Astrocyte (in vitro differentiated cells and primary cell): ENCODE data around the gene USP16. TPM values are rescaled to one million over a fixed set of nuclear protein-coding genes. Genes with fewer than 3 reads are reported as not detected.

Experiments used
- DNase-seq: peaks from one replicate; pipeline ENCODE4 v3.0.0-alpha.2; 2010; ENCODE audit warnings: low read depth
- FAIRE-seq: peaks from 2 replicates; lab custom pipeline; 2011; peaks lifted over from hg19 to GRCh38; lab: Jason Lieb, UNC
- H2AFZ ChIP-seq: 2 replicates; pipeline ENCODE4 v1.6.0; 2012; ENCODE audit warnings: low read depth, low read length, inconsistent platforms
- H3K27ac ChIP-seq: 2 replicates; pipeline ENCODE4 v1.5.1; 2011; ENCODE audit warnings: low read depth, low read length, inconsistent platforms
- H3K27me3 ChIP-seq: 2 replicates; pipeline ENCODE4 v1.6.0; 2011; ENCODE audit warnings: low read length, inconsistent platforms; ENCODE audit not compliant: insufficient read depth
- H3K36me3 ChIP-seq: 2 replicates; pipeline ENCODE4 v1.5.1; 2011; ENCODE audit warnings: low read length, inconsistent platforms; ENCODE audit not compliant: insufficient read depth
- H3K4me1 ChIP-seq: 2 replicates; pipeline ENCODE4 v1.5.1; 2011; ENCODE audit warnings: low read length, inconsistent platforms; ENCODE audit not compliant: insufficient read depth
- H3K4me2 ChIP-seq: 2 replicates; pipeline ENCODE4 v1.6.0; 2012; ENCODE audit warnings: low read length, inconsistent platforms
- H3K4me3 ChIP-seq: 2 replicates; pipeline ENCODE4 v1.5.1; 2011; ENCODE audit warnings: low read depth, mild to moderate bottlenecking, low read length, inconsistent platforms; ENCODE audit not compliant: insufficient read depth
- H3K79me2 ChIP-seq: 2 replicates; pipeline ENCODE4 v1.6.0; 2012; ENCODE audit warnings: mild to moderate bottlenecking, low read length, inconsistent platforms; ENCODE audit not compliant: insufficient read depth
- H3K9ac ChIP-seq: 2 replicates; pipeline ENCODE4 v1.6.0; 2012; ENCODE audit warnings: mild to moderate bottlenecking, low read length, inconsistent platforms
- H3K9me3 ChIP-seq: 2 replicates; pipeline ENCODE4 v1.5.1; 2012; ENCODE audit warnings: low read depth, mild to moderate bottlenecking, low read length, inconsistent platforms; ENCODE audit not compliant: insufficient read depth
- H4K20me1 ChIP-seq: 2 replicates; pipeline ENCODE4 v1.6.0; 2012; ENCODE audit warnings: low read length, inconsistent platforms; ENCODE audit not compliant: insufficient read depth
- H3K27ac Mint-ChIP-seq: one replicate; pipeline ENCODE4 v1.8.0; 2021; ENCODE audit warnings: mild to moderate bottlenecking, mixed read lengths; ENCODE audit not compliant: unreplicated experiment
- H3K27me3 Mint-ChIP-seq: one replicate; pipeline ENCODE4 v1.8.0; 2021; ENCODE audit warnings: low read depth, mixed read lengths; ENCODE audit not compliant: unreplicated experiment
- H3K36me3 Mint-ChIP-seq: one replicate; pipeline ENCODE4 v1.8.0; 2021; ENCODE audit warnings: low read depth, mixed read lengths; ENCODE audit not compliant: unreplicated experiment
- H3K4me1 Mint-ChIP-seq: one replicate; pipeline ENCODE4 v1.8.0; 2021; ENCODE audit warnings: low read depth, mixed read lengths; ENCODE audit not compliant: unreplicated experiment
- H3K4me3 Mint-ChIP-seq: one replicate; pipeline ENCODE4 v1.8.0; 2021; ENCODE audit warnings: mild to moderate bottlenecking, moderate library complexity, mixed read lengths; ENCODE audit not compliant: unreplicated experiment
- H3K9me3 Mint-ChIP-seq: one replicate; pipeline ENCODE4 v1.8.0; 2021; ENCODE audit warnings: mild to moderate bottlenecking, mixed read lengths; ENCODE audit not compliant: unreplicated experiment
- CTCF ChIP-seq: IDR thresholded peaks from 2 replicates; pipeline ENCODE4 v1.5.1; 2011; ENCODE audit warnings: low read depth, mild to moderate bottlenecking, inconsistent platforms, low read length, moderate library complexity; ENCODE audit not compliant: insufficient read depth
- EZH2 ChIP-seq: IDR thresholded peaks from 2 replicates; pipeline ENCODE4 v1.6.1; 2012; ENCODE audit warnings: mild to moderate bottlenecking, low read length, inconsistent platforms; ENCODE audit not compliant: insufficient read depth
- total RNA-seq: library from RNA; stranded (reverse); gene quantifications from 2 replicates; pipeline ENCODE4 v1.2.1, GENCODE V29; 2021

USP16 gene
- total RNA-seq, 1 donor from 2014 or later = 30.3 TPM

- H3K27ac ChIP-seq = no peak overlapping the region
- H4K20me1 ChIP-seq = no peaks in the 10 kb centered on the region
- FAIRE-seq (no peak), DNase-seq (no peak)
- H2AFZ ChIP-seq = no peak overlapping the region
- no peaks in the 10 kb centered on the region for H3K27me3 ChIP-seq
- H3K9ac ChIP-seq = no peak overlapping the region
- H3K27me3 Mint-ChIP-seq = no peaks in the 10 kb centered on the region
- TF ChIP-seq EZH2 (no peak), CTCF (no peak)
- peak overlapping the region; percentile 29 for H3K27ac Mint-ChIP-seq
- no peaks in the 10 kb centered on the region for H3K36me3 Mint-ChIP-seq
- H3K4me1 ChIP-seq = peaks cover 8% of the 10 kb centered on the region
- peak overlapping the region; percentile 96 for H3K4me3 ChIP-seq
- no peaks in the 10 kb centered on the region for H3K9me3 Mint-ChIP-seq
- H3K4me2 ChIP-seq = peak overlapping the region; percentile 92
- H3K79me2 ChIP-seq = peaks cover 26% of the 10 kb centered on the region
- H3K9me3 ChIP-seq = no peaks in the 10 kb centered on the region
- H3K4me1 Mint-ChIP-seq = no peaks in the 10 kb centered on the region
- peak overlapping the region; percentile 83 for H3K4me3 Mint-ChIP-seq
- no peaks in the 10 kb centered on the region for H3K36me3 ChIP-seq
Observed at GRCh38 chr21:29017639-29018237, 6.7 kb upstream of the USP16 start.

GRCh38 chr21:29018540-29018939 lies 5.9 kb upstream of the USP16 start:
- Histone ChIP-seq H3K4me2 (peak overlapping the region; percentile 92), H3K4me1 (peaks cover 8% of the 10 kb centered on the region), H3K4me3 (peak overlapping the region; percentile 96), H3K36me3 (no peaks in the 10 kb centered on the region), H3K79me2 (peaks cover 26% of the 10 kb centered on the region), H3K9me3 (no peaks in the 10 kb centered on the region), H3K27me3 (no peaks in the 10 kb centered on the region), H2AFZ (peak overlapping the region; percentile 99), H3K9ac (peak overlapping the region; percentile 89), H3K27ac (peak overlapping the region; percentile 75), H4K20me1 (no peaks in the 10 kb centered on the region)
- peak; percentile 16 for DNase-seq
- Mint-ChIP-seq H3K9me3 (no peaks in the 10 kb centered on the region), H3K27ac (no peak overlapping the region), H3K36me3 (no peaks in the 10 kb centered on the region), H3K4me3 (peak overlapping the region; percentile 83), H3K4me1 (peaks cover 2% of the 10 kb centered on the region), H3K27me3 (no peaks in the 10 kb centered on the region)
- FAIRE-seq = no peak
- TF ChIP-seq EZH2 (no peak), CTCF (no peak)

GRCh38 chr21:29022166-29022565 lies 2.3 kb upstream of the USP16 start:
- DNase-seq = no peak
- peaks cover 2% of the 10 kb centered on the region for H3K9me3 Mint-ChIP-seq
- no peak overlapping the region for H2AFZ ChIP-seq
- H3K27me3 ChIP-seq = no peaks in the 10 kb centered on the region
- H3K36me3 ChIP-seq = no peaks in the 10 kb centered on the region
- no peak overlapping the region for H3K4me2 ChIP-seq
- H3K4me1 ChIP-seq = peaks cover 14% of the 10 kb centered on the region
- H4K20me1 ChIP-seq = no peaks in the 10 kb centered on the region
- no peak overlapping the region for H3K4me3 Mint-ChIP-seq
- H3K9ac ChIP-seq = no peak overlapping the region
- peaks cover 9% of the 10 kb centered on the region for H3K4me1 Mint-ChIP-seq
- H3K27ac Mint-ChIP-seq = peak overlapping the region; percentile 66
- H3K27me3 Mint-ChIP-seq = no peaks in the 10 kb centered on the region
- FAIRE-seq = no peak
- no peak for TF ChIP-seq CTCF
- TF ChIP-seq EZH2 = no peak
- peaks cover 41% of the 10 kb centered on the region for H3K79me2 ChIP-seq
- no peak overlapping the region for H3K4me3 ChIP-seq
- H3K36me3 Mint-ChIP-seq = no peaks in the 10 kb centered on the region
- H3K27ac ChIP-seq = no peak overlapping the region
- H3K9me3 ChIP-seq = no peaks in the 10 kb centered on the region
